GM19240 (cell line): Measurements from ENCODE around the gene RNLS.
"Not testable (repeated sequence)": the region's sequence is repeated elsewhere in the genome, so short reads cannot be mapped to it uniquely, and the experiment has no call there.

Experiments
- DNase-seq: peaks from one replicate; pipeline ENCODE4 v3.0.0; 2011; ENCODE audit warnings: low spot score; ENCODE audit not compliant: insufficient read length

Gene RNLS

DNA sequence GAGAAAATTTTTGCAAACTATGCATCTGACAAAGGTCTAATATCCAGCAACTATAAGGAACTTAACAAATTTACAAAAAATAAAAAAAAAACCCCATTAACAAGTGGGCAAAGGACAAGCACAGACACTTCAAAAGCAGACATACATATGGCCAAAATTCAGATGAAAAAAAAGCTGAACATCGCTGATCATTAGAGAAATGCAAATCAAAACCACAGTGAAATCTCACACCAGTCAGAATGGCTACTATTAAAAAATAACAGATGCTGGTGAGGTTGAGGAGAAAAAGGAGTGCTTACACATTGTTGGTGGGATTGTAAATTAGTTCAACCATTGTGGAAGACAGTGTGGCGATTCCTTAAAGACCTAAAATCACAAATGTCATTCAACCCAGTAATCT, 274.8 kb downstream of the RNLS start:
- DNase-seq = not testable (repeated sequence)

GRCh38 chr10:88299787-88300186, 283.3 kb downstream of the RNLS start:
- no peak for DNase-seq

GRCh38 chr10:88297103-88297502, 286.0 kb downstream of the RNLS start:
- no peak for DNase-seq

DNA sequence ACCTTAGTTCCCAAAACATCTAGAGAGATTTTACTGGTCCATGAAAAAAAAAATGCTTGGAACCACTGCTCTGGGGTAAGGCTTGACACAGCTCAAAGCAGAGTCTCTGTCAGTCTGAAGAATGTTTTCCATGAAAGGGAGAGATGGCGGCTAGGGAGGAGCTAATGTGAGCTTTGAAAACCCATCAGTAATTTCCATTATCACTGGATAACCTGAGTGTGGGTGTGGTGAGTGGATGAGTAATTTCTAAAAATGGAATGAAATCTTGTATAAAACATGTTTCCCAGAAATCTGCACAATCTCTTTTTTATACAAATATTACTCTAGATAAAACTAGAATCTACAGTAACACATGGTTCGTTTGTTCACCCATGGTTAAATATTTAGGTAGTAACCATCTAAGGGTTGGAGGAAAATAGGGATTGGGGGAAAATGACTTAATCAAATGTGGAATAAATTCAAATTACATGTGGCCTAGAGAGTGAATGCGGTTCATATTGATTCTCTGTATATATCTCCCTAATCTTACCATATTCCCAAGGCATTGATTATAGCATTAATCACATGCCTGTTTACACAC, 289.4 kb downstream of the RNLS start:
- DNase-seq = no peak

DNA sequence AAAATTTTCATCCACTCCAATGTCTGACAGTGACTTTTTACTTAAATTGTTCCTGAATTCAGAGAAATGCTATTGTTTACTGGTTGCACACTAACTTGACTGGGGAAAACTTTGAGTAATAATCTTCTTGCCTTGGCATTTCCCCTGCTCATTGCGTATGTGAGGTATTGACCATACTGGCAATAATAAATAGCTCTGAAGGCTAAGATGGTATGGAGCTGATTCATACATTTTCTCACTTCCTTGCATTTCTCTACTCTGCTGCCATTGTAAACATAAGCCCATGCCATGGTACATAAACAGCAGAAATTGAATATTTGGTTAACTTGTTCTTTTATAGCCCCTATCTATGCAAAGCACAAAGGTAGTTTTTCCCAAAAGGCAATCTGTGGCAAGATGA, 290.0 kb downstream of the RNLS start:
- no peak for DNase-seq

GRCh38 chr10:88292185-88292514, 291.0 kb downstream of the RNLS start:
- no peak for DNase-seq

- no peak for DNase-seq
Measured at GRCh38 chr10:88291289-88292184, 291.6 kb downstream of the RNLS start.

- no peak for DNase-seq
Measured at GRCh38 chr10:88289342-88289741, 293.8 kb downstream of the RNLS start.

DNA sequence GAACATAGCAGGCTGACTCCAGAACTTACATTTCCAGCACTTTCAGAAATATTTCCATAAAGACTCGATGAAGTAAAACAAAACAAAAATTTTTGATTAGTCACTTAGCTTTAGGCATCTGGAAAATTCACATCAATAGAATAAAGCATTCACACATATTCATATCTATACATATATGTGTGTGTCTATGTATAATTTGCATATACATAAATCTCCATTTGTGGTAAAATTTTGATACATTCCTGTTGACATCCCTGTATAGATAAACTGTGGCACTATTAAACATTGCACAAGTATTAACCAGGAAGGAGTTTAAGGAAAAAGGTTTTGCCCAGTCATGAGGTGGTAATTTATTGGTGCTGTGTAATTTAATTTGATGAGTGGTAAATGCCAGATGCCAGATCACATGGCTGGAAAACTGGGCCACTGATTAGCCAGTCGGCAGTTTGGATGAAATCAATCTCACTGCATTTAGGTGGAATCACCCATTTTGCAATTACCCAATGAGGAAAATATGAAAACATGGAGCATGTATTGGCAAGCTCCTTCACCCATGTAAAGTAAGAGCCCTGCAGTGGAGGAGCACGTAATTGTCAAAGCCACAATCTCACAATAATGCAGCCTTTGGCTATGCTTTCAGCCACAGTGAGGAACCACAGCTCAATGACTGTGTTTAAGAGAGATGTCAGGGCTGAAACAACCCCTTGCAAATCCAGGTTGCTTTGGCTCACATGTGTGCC, 294.6 kb downstream of the RNLS start:
- no peak for DNase-seq

GRCh38 chr10:88286030-88286429, 297.1 kb downstream of the RNLS start:
- no peak for DNase-seq

- no peak for DNase-seq
Measured at GRCh38 chr10:88281592-88282347, 301.3 kb downstream of the RNLS start.

DNA sequence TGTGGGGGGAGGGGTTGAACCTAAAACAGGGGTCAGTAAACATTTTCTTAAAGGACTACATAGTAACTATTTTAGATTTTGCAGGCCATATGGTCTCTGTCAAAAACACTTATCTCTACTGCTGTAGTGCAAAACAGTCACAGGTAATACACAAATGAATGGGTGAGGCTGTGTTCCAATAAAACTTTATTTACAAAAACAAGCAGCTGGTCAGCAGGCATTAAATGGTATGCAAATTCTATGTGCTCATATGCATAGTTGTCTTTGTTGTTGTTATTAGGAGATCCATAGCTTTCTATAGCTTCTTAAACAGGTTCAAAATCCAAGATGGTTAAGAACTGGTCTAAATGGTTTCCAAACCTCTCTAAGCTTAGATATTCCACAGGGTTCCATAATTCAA, 302.6 kb downstream of the RNLS start:
- DNase-seq = no peak

DNA sequence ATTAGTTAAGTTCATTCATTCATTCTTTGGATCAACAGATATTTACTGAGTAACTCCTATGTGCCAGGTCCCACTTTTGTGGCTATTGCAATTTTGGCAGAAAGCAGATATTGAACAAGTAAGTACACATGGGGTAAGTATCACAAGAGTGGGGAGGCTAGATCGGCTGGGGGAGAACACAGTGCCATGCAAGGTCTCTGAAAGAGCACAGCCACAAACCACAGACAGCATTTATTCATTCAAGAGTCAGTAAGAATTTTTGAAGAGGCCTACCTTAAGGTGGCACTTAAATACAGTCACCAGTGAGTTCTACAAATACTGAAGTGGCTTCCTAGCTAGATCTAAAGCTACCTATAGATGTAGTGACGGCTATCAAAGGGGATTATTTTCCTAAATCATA, 304.2 kb downstream of the RNLS start:
- DNase-seq = no peak

DNA sequence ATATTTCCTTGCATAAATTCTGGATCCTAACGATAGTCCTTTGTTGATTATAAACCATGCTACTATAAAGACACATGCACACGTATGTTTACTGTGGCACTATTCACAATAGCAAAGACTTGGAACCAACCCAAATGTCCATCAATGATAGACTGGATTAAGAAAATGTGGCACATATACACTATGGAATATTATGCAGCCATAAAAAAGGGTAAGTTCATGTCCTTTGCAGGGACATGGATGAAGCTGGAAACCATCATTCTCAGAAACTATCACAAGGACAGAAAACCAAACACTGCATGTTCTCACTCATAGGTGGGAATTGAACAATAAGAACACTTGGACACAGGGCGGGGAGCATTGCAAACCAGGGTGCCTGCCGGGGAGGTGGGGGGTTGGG, 306.2 kb downstream of the RNLS start:
- DNase-seq = not testable (repeated sequence)

DNA sequence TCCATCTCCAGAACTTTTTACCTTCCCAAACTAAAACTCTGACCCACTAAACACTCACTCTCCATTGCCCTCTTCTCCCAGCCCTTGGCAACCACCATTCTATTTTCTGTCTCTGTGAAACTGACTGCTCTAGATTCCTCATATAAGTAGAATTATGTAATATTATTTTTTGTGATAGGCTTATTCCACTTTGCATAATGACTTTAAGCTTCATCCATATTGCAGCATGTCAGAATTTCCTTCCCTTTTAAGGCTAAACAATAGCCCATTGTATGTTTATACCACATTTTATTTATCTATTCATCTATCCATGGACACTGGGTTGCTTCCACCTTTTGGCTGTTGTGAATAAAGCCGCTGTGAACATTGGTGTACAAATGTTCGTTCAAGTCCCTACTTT, 308.8 kb downstream of the RNLS start:
- no peak for DNase-seq

- no peak for DNase-seq
Measured at GRCh38 chr10:88273567-88273966, 309.6 kb downstream of the RNLS start.

- DNase-seq = no peak
Measured at GRCh38 chr10:88271761-88272543, 311.2 kb downstream of the RNLS start.

DNA sequence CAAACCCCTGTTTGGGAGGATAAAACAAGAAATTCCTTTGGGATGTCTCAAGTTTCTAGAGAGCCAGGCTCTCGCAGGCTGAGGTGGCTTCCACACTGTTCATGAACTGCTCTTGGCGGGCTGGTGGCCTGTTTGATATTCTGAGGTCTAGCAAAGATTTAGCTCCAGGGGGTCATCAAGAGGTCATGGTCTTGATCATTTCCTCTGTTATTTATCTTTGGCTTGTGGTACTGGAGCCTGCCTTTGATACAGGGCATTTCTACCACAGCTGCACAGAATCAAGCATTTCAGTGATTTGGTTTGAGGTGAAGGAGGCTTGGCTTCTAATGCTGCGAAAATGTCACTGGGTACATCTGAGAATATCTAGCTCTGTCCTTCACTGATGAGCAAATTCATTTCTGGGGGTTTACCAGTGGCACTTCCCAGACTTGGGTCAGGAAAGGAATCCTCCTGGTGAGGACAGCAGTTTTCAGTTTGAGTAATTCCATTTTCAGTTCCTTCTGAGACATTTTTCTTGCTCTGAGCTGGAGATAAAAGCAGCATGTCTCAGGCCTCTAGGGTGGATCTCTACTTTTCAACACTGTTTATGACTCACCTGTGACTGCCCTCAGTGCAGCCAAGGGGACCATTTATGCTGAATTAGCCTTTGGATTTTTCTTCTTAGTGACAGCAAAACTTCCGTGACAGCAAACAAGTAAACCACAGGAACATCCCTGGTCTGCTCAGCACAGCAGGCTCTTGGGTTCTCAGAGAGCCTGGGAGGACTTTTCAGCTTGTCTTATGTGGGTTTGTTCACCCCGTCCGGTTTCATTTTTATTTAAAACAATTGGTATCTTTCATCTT, 312.0 kb downstream of the RNLS start:
- peak; percentile 17 for DNase-seq

DNA sequence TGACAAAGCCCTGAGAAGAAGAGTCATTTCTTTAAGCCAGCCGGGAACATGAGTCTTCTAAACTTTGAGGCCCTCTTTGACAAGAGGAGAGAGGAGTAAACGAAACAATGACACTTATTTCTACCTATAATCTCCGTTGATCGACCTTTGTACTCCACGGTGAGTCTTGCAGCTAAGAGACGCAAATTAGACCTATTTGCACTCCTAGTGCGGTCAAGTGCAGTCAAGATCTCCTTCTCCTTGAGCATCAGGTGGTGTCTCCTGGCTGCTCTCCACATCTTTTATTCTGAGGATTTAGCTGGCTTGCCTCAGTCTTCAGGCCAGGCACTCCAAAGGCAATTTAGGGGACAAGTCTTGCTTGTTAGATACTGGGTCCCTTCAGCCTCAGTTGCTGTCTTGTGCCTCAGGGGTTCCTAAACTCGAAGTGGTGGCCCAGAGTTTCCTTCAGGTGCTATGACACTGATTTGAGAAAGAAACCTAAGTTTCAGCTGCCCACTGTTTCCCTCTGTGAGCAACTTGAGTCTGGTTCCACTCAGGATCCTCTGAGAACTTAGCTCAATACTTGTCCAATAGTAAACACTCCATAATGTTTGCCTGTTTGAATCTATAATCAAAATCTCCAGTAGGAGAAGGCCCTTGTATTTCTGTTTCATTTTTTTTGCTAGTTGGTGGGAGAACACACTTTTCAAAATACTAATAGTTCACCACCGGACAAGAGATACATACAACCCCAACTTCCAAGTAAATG, 312.9 kb downstream of the RNLS start:
- DNase-seq = no peak
